OCI-LY3 (cell line): ENCODE measurements around the gene TP53I11.

Experiments
- H2AFZ ChIP-seq: fragments of 200-600, 300-600 bp; shearing (Covaris generic); 2 replicates; pipeline ENCODE4 v1.6.0; 2014; ENCODE audit warnings: antibody characterized with exemption, low read depth, low read length
- H3K27ac ChIP-seq: fragments of 200-600, 300-600 bp; sonication (generic); 2 replicates; pipeline ENCODE4 v1.5.1; 2014; ENCODE audit warnings: mild to moderate bottlenecking, low read length, moderate library complexity, mixed read lengths
- H3K27me3 ChIP-seq: fragments of 200-600, 300-600 bp; sonication (generic); 2 replicates; pipeline ENCODE4 v1.6.1; 2014; ENCODE audit warnings: low read depth, low read length, mixed read lengths
- H3K36me3 ChIP-seq: fragments of 200-600, 300-600 bp; sonication (generic); replicated peaks from 2 replicates; pipeline ENCODE3; 2014; ENCODE audit warnings: low read depth, low read length, mixed read lengths
- H3K4me1 ChIP-seq: fragments of 300-600, 200-600 bp; sonication (generic); 2 replicates; pipeline ENCODE4 v1.6.1; 2014; ENCODE audit warnings: low read length, mixed read lengths
- H3K4me2 ChIP-seq: fragments of 200-600, 300-600 bp; sonication (generic); 2 replicates; pipeline ENCODE4 v1.6.1; 2014; ENCODE audit warnings: low read length, mixed read lengths
- H3K4me3 ChIP-seq: fragments of 300-600, 200-600 bp; sonication (generic); 2 replicates; pipeline ENCODE4 v1.5.1; 2014; ENCODE audit warnings: antibody characterized with exemption, mild to moderate bottlenecking, low read length, moderate library complexity
- H3K79me2 ChIP-seq: fragments of 300-600, 200-600 bp; shearing (Covaris generic); 2 replicates; pipeline ENCODE4 v1.6.1; 2014; ENCODE audit warnings: mild to moderate bottlenecking, low read length, mixed read lengths
- H3K9ac ChIP-seq: fragments of 300-600, 200-600 bp; shearing (Covaris generic); 2 replicates; pipeline ENCODE4 v1.6.0; 2014; ENCODE audit warnings: mild to moderate bottlenecking, low read length, moderate library complexity
- H3K9me3 ChIP-seq: fragments of 200-600, 300-600 bp; shearing (Covaris generic); 2 replicates; pipeline ENCODE4 v1.6.1; 2014; ENCODE audit warnings: low read length, mixed read lengths; ENCODE audit not compliant: insufficient read depth
- H4K20me1 ChIP-seq: fragments of 200-600, 300-600 bp; sonication (generic); 2 replicates; pipeline ENCODE4 v1.6.1; 2016; ENCODE audit warnings: low read length, mixed read lengths; ENCODE audit not compliant: insufficient read depth
- EZH2phosphoT487 ChIP-seq: fragments of 200-600 bp; shearing (Covaris generic); IDR thresholded peaks from 2 replicates; pipeline ENCODE4 v1.6.1; 2018; ENCODE audit warnings: antibody characterized with exemption, mixed run types, low read depth
- TF ChIP-seq, protein P1 (sequence below): fragments of 200-600, 300-600 bp; sonication (generic); IDR thresholded peaks from 2 replicates; pipeline ENCODE4 v1.5.1; 2014; ENCODE audit warnings: antibody characterized with exemption, low read length, low read depth

Gene TP53I11

GRCh38 chr11:44994753-44995152 lies 44.1 kb upstream of the TP53I11 start:
- Histone ChIP-seq H3K9ac (no peak overlapping the region), H3K27ac (no peak overlapping the region), H3K4me3 (no peak overlapping the region), H4K20me1 (no peaks in the 10 kb centered on the region), H2AFZ (no peak overlapping the region), H3K79me2 (no peaks in the 10 kb centered on the region), H3K4me2 (no peak overlapping the region), H3K9me3 (no peaks in the 10 kb centered on the region), H3K27me3 (no peaks in the 10 kb centered on the region), H3K4me1 (no peaks in the 10 kb centered on the region), H3K36me3 (no peaks in the 10 kb centered on the region)
- TF ChIP-seq, protein P1, sequence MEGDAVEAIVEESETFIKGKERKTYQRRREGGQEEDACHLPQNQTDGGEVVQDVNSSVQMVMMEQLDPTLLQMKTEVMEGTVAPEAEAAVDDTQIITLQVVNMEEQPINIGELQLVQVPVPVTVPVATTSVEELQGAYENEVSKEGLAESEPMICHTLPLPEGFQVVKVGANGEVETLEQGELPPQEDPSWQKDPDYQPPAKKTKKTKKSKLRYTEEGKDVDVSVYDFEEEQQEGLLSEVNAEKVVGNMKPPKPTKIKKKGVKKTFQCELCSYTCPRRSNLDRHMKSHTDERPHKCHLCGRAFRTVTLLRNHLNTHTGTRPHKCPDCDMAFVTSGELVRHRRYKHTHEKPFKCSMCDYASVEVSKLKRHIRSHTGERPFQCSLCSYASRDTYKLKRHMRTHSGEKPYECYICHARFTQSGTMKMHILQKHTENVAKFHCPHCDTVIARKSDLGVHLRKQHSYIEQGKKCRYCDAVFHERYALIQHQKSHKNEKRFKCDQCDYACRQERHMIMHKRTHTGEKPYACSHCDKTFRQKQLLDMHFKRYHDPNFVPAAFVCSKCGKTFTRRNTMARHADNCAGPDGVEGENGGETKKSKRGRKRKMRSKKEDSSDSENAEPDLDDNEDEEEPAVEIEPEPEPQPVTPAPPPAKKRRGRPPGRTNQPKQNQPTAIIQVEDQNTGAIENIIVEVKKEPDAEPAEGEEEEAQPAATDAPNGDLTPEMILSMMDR = no peak
- TF ChIP-seq EZH2phosphoT487 = no peak

DNA sequence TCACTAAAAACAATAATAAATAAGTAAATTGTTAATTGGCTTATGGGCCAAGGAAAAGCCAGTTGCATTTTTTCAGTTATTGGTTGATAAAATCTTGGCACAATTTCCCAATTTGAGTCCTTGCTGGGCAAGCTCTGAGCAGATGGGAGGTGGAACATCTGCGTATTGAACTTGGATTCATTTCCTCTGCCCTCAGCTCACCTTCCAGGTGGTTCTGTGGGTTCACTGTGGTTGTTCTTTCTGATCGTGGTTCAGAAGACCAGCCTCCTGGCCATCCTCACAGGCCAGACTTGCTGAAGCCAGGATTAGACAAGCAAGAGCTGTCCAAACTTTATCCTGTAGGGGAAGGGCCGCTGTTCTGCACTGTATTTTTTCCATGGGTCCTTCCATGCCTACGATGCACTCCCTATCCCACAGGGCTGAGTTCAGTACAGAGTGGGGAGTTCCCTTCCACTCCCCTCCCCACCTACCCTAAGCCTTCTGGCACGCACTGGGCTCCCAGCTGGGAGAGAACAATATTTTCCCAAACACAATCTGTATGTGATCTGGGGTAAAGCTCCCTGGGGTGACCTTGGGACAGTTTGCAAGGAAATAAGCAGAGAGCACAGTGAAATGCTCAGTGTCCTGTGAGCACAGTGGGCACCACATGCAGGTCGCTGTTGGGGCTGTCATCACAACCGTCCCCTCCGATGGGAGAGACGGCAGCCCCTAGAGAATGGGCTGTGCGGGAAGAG lies 43.5 kb upstream of the TP53I11 start:
- no peak overlapping the region for H3K9ac ChIP-seq

DNA sequence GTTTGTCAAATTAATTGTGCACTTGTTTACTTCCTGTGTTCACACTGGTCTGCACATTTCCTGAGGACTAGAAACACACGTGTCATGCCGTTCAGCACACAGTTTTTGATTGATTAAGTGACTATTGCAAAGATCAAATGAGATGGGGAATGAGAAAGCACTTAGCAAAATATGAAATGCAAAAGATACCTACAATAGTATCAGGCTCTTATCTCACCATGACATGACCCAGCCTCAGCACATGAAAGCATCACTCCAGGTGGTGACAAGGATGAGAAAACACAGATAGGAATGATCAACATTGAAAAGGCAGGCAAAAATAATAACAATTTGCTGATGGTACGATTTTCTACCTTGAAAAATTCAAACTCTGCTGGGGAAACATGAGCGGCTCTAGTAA lies 42.1 kb upstream of the TP53I11 start:
- Histone ChIP-seq H3K4me2 (no peak overlapping the region), H2AFZ (no peak overlapping the region), H3K79me2 (no peaks in the 10 kb centered on the region), H3K36me3 (no peaks in the 10 kb centered on the region), H3K4me3 (no peak overlapping the region), H3K9ac (no peak overlapping the region), H3K9me3 (no peaks in the 10 kb centered on the region), H3K27me3 (no peaks in the 10 kb centered on the region), H3K4me1 (no peaks in the 10 kb centered on the region), H4K20me1 (no peaks in the 10 kb centered on the region), H3K27ac (no peak overlapping the region)
- TF ChIP-seq EZH2phosphoT487 = no peak
- TF ChIP-seq, protein P1 = no peak

More for the DNA sequence above, 43.5 kb upstream of the TP53I11 start:
- H3K36me3 ChIP-seq = no peaks in the 10 kb centered on the region
- H3K4me1 ChIP-seq = no peaks in the 10 kb centered on the region
- no peaks in the 10 kb centered on the region for H3K9me3 ChIP-seq
- H3K4me3 ChIP-seq = no peak overlapping the region
- H3K4me2 ChIP-seq = no peak overlapping the region
- H3K79me2 ChIP-seq = no peaks in the 10 kb centered on the region
- no peak for TF ChIP-seq EZH2phosphoT487
- TF ChIP-seq, protein P1 = no peak
- H4K20me1 ChIP-seq = no peaks in the 10 kb centered on the region
- H3K27me3 ChIP-seq = no peaks in the 10 kb centered on the region
- H2AFZ ChIP-seq = no peak overlapping the region
- no peak overlapping the region for H3K27ac ChIP-seq

GRCh38 chr11:44992181-44992582 lies 41.5 kb upstream of the TP53I11 start:
- TF ChIP-seq, protein P1 = no peak
- no peak for TF ChIP-seq EZH2phosphoT487
- Histone ChIP-seq H3K27me3 (no peaks in the 10 kb centered on the region), H4K20me1 (no peaks in the 10 kb centered on the region), H3K9ac (no peak overlapping the region), H2AFZ (no peak overlapping the region), H3K4me3 (no peak overlapping the region), H3K4me1 (peaks cover under 1% of the 10 kb centered on the region; the same call in 1 of the 2 replicates), H3K36me3 (no peaks in the 10 kb centered on the region), H3K9me3 (no peaks in the 10 kb centered on the region), H3K27ac (no peak overlapping the region), H3K4me2 (no peak overlapping the region), H3K79me2 (no peaks in the 10 kb centered on the region)
